H1 (cell line): ENCODE measurements around the gene RAET1L. TPM values are rescaled to one million over a fixed set of nuclear protein-coding genes. Genes with fewer than 3 reads are reported as not detected.

Experiments used
- ASH2L ChIP-seq: fragments of 200-600, 300-600 bp; sonication (generic); IDR thresholded peaks from one replicate; pipeline ENCODE4 v1.7.1; 2017; ENCODE audit warnings: low read length
- CHD7 ChIP-seq: fragments of 300-600 bp; sonication (generic); IDR thresholded peaks from 2 replicates; pipeline ENCODE4 v1.7.1; 2012; ENCODE audit warnings: low read length, moderate library complexity, mild to moderate bottlenecking, inconsistent platforms; ENCODE audit not compliant: insufficient replicate concordance
- HDAC2 ChIP-seq, 2 experiments: fragments of 300-600 bp in 1 of 2; sonication (generic) in 1 of 2; IDR thresholded peaks; 2 replicates each; pipeline ENCODE4 v1.6.1; 2011 to 2012; ENCODE audit warnings: low read depth in 2 of 2, low read length in 2 of 2, mild to moderate bottlenecking in 2 of 2, moderate library complexity in 2 of 2, borderline replicate concordance in 1 of 2, inconsistent platforms in 1 of 2
- NANOG ChIP-seq: IDR thresholded peaks from 2 replicates; pipeline ENCODE4 v1.6.1; 2011; ENCODE audit warnings: low read length, low read depth, mild to moderate bottlenecking, inconsistent platforms; ENCODE audit not compliant: insufficient read depth, poor library complexity, severe bottlenecking
- POLR2A ChIP-seq, 2 experiments: IDR thresholded peaks; 1 replicate in 1 of 2; 2 replicates in 1 of 2; pipeline ENCODE4 v1.6.1; 2011; ENCODE audit warnings: low read depth in 2 of 2, low read length in 2 of 2, mild to moderate bottlenecking in 2 of 2; ENCODE audit errors: control extremely low read depth in 1 of 2
- SIX5 ChIP-seq: IDR thresholded peaks from 2 replicates; pipeline ENCODE4 v1.6.1; 2011; ENCODE audit warnings: mild to moderate bottlenecking, low read depth, low read length
- TAF7 ChIP-seq: optimal IDR thresholded peaks from 2 replicates; pipeline ENCODE3; 2011; ENCODE audit warnings: low read depth, mild to moderate bottlenecking, inconsistent platforms, low read length, moderate library complexity, borderline replicate concordance
- polyA plus RNA-seq, 7 experiments: library from polyadenylated mRNA; depleted of rRNA in 3 of 7; stranded (reverse) in 5 of 7; unstranded in 2 of 7; fragments of >200 nt in 5 of 7; fragments of 200-250 nt in 2 of 7; gene quantifications; 1 replicate in 5 of 7; 2 replicates in 1 of 7; 4 replicates in 1 of 7; pipeline versions ENCODE4 v1.2.1 to v1.2.3, GENCODE V29; 2011 to 2013; ENCODE audit warnings: missing spikeins in 2 of 7, mixed read lengths in 2 of 7
- total RNA-seq: library from RNA; stranded (reverse); fragmentation: NEBNext Ultra II Directional; extraction: Animal tissue kit (Norgen Biotek cat#: 25700); gene quantifications from 2 replicates; pipeline ENCODE4 v1.2.1, GENCODE V29; 2021

RAET1L gene
- total and polyA plus RNA-seq, 2 of the 8 experiments (the other 6 are each of a cell fraction or from before 2014, with no cell fraction given): not detected

- TF ChIP-seq CHD7 (no peak), SIX5 (no peak), ASH2L (no peak), NANOG (no peak), HDAC2 (IDR thresholded peaks at IDR 0.05; ENCODE audit: borderline replicate concordance in 1 of 2, low read depth in 2 of 2, low read length in 2 of 2) (no peak), POLR2A (IDR thresholded peaks at IDR 0.05; ENCODE audit: control extremely low read depth in 1 of 2, low read depth in 2 of 2, low read length in 2 of 2) (no peak), TAF7 (no peak)
- TF ChIP-seq, all 59 proteins: peak for 2
Observed at GRCh38 chr6:150006961-150007464, 18.3 kb downstream of the RAET1L start (continued).
